OCI-LY1 (cell line): ENCODE results near the gene SETD1A.

Source experiments
- EZH2 ChIP-seq: fragments of 200-600 bp; sonication (generic), shearing (Covaris generic); IDR thresholded peaks from 2 replicates; pipeline ENCODE4 v1.8.0; 2017; ENCODE audit warnings: borderline replicate concordance, mixed run types, mild to moderate bottlenecking, antibody characterized with exemption, low read length, moderate library complexity, mixed read lengths
- TF ChIP-seq, protein P1 (sequence below): fragments of 200-600 bp; sonication (generic), shearing (Covaris generic); IDR thresholded peaks from 2 replicates; pipeline ENCODE4 v1.5.1; 2017; ENCODE audit warnings: mild to moderate bottlenecking, antibody characterized with exemption, low read length, moderate library complexity, mixed read lengths

DNA sequence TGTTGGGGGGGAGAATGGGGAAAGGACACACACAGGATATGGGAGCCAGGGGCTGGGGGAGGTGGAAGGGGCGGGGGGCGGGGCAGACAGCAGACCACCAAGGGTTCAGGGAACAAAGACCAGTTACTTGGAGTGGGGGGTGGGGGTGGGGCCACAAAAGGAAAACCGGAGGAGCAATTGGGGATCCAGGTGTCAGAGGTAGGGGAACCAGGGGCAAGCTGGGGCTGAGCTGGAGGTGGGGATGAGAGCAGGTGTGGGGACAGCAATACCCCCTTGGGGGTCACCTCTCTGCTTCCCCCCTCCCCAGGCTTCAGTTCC is 10.1 kb upstream of the SETD1A start:
- TF ChIP-seq, protein P1, sequence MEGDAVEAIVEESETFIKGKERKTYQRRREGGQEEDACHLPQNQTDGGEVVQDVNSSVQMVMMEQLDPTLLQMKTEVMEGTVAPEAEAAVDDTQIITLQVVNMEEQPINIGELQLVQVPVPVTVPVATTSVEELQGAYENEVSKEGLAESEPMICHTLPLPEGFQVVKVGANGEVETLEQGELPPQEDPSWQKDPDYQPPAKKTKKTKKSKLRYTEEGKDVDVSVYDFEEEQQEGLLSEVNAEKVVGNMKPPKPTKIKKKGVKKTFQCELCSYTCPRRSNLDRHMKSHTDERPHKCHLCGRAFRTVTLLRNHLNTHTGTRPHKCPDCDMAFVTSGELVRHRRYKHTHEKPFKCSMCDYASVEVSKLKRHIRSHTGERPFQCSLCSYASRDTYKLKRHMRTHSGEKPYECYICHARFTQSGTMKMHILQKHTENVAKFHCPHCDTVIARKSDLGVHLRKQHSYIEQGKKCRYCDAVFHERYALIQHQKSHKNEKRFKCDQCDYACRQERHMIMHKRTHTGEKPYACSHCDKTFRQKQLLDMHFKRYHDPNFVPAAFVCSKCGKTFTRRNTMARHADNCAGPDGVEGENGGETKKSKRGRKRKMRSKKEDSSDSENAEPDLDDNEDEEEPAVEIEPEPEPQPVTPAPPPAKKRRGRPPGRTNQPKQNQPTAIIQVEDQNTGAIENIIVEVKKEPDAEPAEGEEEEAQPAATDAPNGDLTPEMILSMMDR, result no peak
- TF ChIP-seq EZH2, result no peak
